GM19452 (cell line): ENCODE results near the gene SF1.

ENCODE experiments used
- ATAC-seq: cut with Tn5 transposase; IDR thresholded peaks from one replicate; pipeline ENCODE4 v1.9.1; 2021; ENCODE audit not compliant: unreplicated experiment

Gene SF1

DNA sequence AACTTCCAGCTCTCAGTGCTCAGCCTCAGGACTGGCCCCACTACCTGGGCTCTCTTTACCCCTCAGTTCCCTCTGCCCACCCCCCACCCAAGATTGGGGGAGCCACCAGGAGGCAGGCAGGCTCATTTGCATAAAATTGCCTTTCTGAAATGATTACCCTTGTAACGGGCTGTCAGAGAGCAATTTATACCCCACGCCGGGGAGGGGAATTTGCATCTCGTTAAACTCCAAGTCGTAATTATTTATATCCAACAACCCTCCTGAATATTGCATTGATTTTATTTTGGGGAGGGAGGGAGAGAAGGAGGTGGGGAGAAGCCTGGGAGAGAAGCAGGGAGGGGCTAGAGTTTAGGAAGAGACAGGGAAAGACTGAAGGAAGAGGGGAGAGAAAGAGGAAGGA lies 63.7 kb downstream of the SF1 start:
- no peak for ATAC-seq
